Vagina (tissue), 2 donors: Measurements from ENCODE around the gene OR4F15.

Experiments used
- POLR2A ChIP-seq, 2 donors: fragments of 450-650 bp; IDR thresholded peaks; one replicate each; pipeline ENCODE4 v1.6.1; 2017; ENCODE audit warnings: antibody characterized with exemption in 2 of 2, mild to moderate bottlenecking in 2 of 2, moderate library complexity in 2 of 2
- TF ChIP-seq, protein P1 (sequence below), 3 experiments: fragments of 450-650 bp in 2 of 3; fragments of 200-600 bp in 1 of 3; sonication (generic) in 1 of 3; IDR thresholded peaks; one replicate each; pipeline ENCODE4 v1.5.1; 2017 to 2019; ENCODE audit warnings: antibody characterized with exemption in 3 of 3, mild to moderate bottlenecking in 2 of 3, moderate library complexity in 2 of 3

- TF ChIP-seq, protein P1, sequence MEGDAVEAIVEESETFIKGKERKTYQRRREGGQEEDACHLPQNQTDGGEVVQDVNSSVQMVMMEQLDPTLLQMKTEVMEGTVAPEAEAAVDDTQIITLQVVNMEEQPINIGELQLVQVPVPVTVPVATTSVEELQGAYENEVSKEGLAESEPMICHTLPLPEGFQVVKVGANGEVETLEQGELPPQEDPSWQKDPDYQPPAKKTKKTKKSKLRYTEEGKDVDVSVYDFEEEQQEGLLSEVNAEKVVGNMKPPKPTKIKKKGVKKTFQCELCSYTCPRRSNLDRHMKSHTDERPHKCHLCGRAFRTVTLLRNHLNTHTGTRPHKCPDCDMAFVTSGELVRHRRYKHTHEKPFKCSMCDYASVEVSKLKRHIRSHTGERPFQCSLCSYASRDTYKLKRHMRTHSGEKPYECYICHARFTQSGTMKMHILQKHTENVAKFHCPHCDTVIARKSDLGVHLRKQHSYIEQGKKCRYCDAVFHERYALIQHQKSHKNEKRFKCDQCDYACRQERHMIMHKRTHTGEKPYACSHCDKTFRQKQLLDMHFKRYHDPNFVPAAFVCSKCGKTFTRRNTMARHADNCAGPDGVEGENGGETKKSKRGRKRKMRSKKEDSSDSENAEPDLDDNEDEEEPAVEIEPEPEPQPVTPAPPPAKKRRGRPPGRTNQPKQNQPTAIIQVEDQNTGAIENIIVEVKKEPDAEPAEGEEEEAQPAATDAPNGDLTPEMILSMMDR (IDR thresholded peaks at IDR 0.05) = no peak
- no peak for TF ChIP-seq POLR2A (IDR thresholded peaks at IDR 0.05)
Measured at GRCh38 chr15:101844916-101845315, 32.9 kb downstream of the OR4F15 start.
